Keratinocyte (primary cell): ENCODE measurements around the gene BFSP2. TPM values are rescaled to one million over a fixed set of nuclear protein-coding genes. Genes with fewer than 3 reads are reported as not detected.

Source experiments
- DNase-seq: peaks from one replicate; pipeline ENCODE4 v3.0.0-alpha.2; 2011; ENCODE audit warnings: low read depth, missing footprints, low spot score
- FAIRE-seq: peaks from 2 replicates; lab custom pipeline; 2011; peaks lifted over from hg19 to GRCh38; lab: Jason Lieb, UNC
- H2AFZ ChIP-seq: 2 replicates; pipeline ENCODE4 v1.6.0; 2012; ENCODE audit warnings: low read length, control low read depth, inconsistent platforms; ENCODE audit not compliant: control insufficient read depth
- H3K27ac ChIP-seq: 2 replicates; pipeline ENCODE4 v1.5.1; 2011; ENCODE audit warnings: low read length; ENCODE audit not compliant: control insufficient read depth, insufficient read depth
- H3K27me3 ChIP-seq: 3 replicates; pipeline ENCODE4 v1.6.0; 2011; ENCODE audit warnings: low read length; ENCODE audit not compliant: control insufficient read depth, insufficient read depth; ENCODE audit errors: extremely low read depth
- H3K36me3 ChIP-seq, 2 experiments: 2 replicates in 1 of 2; 3 replicates in 1 of 2; pipeline ENCODE4 v1.5.1; 2011; ENCODE audit warnings: low read length in 2 of 2, mild to moderate bottlenecking in 1 of 2; ENCODE audit not compliant: control insufficient read depth in 2 of 2, insufficient read depth in 2 of 2; ENCODE audit errors: extremely low read depth in 1 of 2
- H3K4me1 ChIP-seq: 3 replicates; pipeline ENCODE4 v1.5.1; 2011; ENCODE audit warnings: low read length; ENCODE audit not compliant: control insufficient read depth, insufficient read depth; ENCODE audit errors: extremely low read depth
- H3K4me2 ChIP-seq: 3 replicates; pipeline ENCODE4 v1.6.0; 2011; ENCODE audit warnings: low read depth, low read length; ENCODE audit not compliant: control insufficient read depth, insufficient read depth; ENCODE audit errors: extremely low read depth
- H3K4me3 ChIP-seq, 3 experiments: fragments of 200-600 bp in 1 of 3; sonication (generic) in 1 of 3; 2 replicates in 2 of 3; 3 replicates in 1 of 3; pipeline ENCODE4 v1.5.1; 2011 to 2016; ENCODE audit warnings: low read length in 3 of 3, mild to moderate bottlenecking in 3 of 3, control low read depth in 2 of 3, inconsistent platforms in 1 of 3, low read depth in 1 of 3, mixed read lengths in 1 of 3, mixed run types in 1 of 3, moderate library complexity in 1 of 3; ENCODE audit not compliant: control insufficient read depth in 2 of 3, insufficient read depth in 2 of 3; ENCODE audit errors: extremely low read depth in 1 of 3
- H3K79me2 ChIP-seq: 2 replicates; pipeline ENCODE4 v1.6.0; 2012; ENCODE audit warnings: low read length; ENCODE audit not compliant: control insufficient read depth, insufficient read depth
- H3K9ac ChIP-seq: 3 replicates; pipeline ENCODE4 v1.6.0; 2011; ENCODE audit warnings: low read length; ENCODE audit not compliant: control insufficient read depth, insufficient read depth; ENCODE audit errors: extremely low read depth
- H3K9me1 ChIP-seq: 3 replicates; pipeline ENCODE4 v1.6.0; 2011; ENCODE audit warnings: low read length; ENCODE audit not compliant: control insufficient read depth, insufficient read depth; ENCODE audit errors: extremely low read depth
- H3K9me3 ChIP-seq: 2 replicates; pipeline ENCODE4 v1.5.1; 2012; ENCODE audit warnings: low read depth, low read length; ENCODE audit not compliant: control insufficient read depth
- H4K20me1 ChIP-seq: 3 replicates; pipeline ENCODE4 v1.6.0; 2011; ENCODE audit warnings: low read length; ENCODE audit not compliant: control insufficient read depth, insufficient read depth; ENCODE audit errors: extremely low read depth
- EZH2 ChIP-seq: IDR thresholded peaks from one replicate; pipeline ENCODE4 v1.6.1; 2012; ENCODE audit warnings: inconsistent platforms, mild to moderate bottlenecking, low read length, moderate library complexity
- dilution Hi-C: fragments of 300-500 bp; cut with MboI; formaldehyde crosslinking; loops from one replicate; pipeline ENCODE4 v1.7.0; 2020; ENCODE audit warnings: low sequenced_read_pairs; ENCODE audit not compliant: extremely low pct_ligation_motif_present
- polyA plus RNA-seq, 5 experiments: library from polyadenylated mRNA; depleted of rRNA in 3 of 5; stranded (reverse) in 3 of 5; stranded (forward) in 1 of 5; unstranded in 1 of 5; fragments of >200 nt; gene quantifications; 1 replicate in 1 of 5; 2 replicates in 3 of 5; 3 replicates in 1 of 5; pipeline versions ENCODE4 v1.2.1 to v1.2.3, GENCODE V29; 2011 to 2012; ENCODE audit warnings: missing spikeins in 2 of 5, low read depth in 1 of 5, low replicate concordance in 1 of 5
- TF ChIP-seq, protein P1 (sequence below), 3 experiments: IDR thresholded peaks in 1 of 3; conservative IDR thresholded peaks in 1 of 3; optimal IDR thresholded peaks in 1 of 3; 2 replicates in 2 of 3; 3 replicates in 1 of 3; pipeline versions ENCODE3 to v1.5.1; 2011; ENCODE audit warnings: low read length in 3 of 3, mild to moderate bottlenecking in 3 of 3, moderate library complexity in 2 of 3, control low read depth in 1 of 3, inconsistent platforms in 1 of 3; ENCODE audit not compliant: insufficient read depth in 2 of 3; ENCODE audit errors: extremely low read depth in 1 of 3

Gene BFSP2
- polyA plus RNA-seq, 1 donor (not counting 4 experiments of a cell fraction or from before 2014, with no cell fraction given), result not detected

DNA sequence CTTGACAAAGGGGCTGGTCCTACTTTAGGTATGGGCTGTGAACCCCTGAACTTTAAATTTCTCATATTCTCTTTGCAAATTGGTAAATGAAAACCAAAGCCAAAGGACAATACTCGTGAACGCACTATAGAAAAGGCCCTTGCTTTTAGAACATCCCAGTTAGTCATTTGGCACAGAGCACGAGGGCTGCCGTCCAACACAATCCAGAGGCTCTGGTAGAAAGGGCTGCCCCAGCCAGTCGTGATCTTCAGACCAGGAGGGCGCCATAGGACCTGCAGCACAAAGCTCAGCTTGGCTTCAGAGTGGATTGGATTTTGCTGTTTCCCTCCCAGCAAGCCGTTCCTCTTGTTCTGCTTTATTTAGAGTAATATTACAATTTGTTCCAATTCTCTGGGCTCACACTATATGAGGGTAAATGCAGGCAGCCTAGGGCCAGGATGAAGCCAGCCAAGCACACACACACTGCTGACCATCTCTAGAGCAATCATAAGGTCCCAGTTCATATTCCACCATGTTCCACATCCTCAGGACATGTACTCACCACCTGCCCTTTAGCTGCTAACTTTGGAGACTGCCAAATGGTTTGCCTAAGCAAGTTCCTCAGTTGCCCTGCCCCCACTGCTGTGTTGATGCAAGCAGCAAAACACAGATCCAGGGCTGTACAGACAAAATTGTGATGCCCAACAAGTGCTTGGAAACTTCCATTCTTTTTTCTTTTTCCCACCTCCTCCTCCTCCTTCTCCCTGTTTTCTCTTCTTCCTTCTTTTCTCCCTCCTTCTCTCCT, 6.0 kb upstream of the BFSP2 start:
- Histone ChIP-seq H3K4me2 (no peak overlapping the region), H2AFZ (no peak overlapping the region), H3K9me1 (no peaks in the 10 kb centered on the region), H3K27ac (no peak overlapping the region), H4K20me1 (no peaks in the 10 kb centered on the region), H3K9me3 (no peaks in the 10 kb centered on the region), H3K4me1 (no peaks in the 10 kb centered on the region), H3K36me3 (no peaks in the 10 kb centered on the region), H3K79me2 (no peaks in the 10 kb centered on the region), H3K27me3 (no peaks in the 10 kb centered on the region), H3K4me3 (no peak overlapping the region), H3K9ac (no peak overlapping the region)
- DNase-seq (no peak), FAIRE-seq (no peak)
- TF ChIP-seq, protein P1, sequence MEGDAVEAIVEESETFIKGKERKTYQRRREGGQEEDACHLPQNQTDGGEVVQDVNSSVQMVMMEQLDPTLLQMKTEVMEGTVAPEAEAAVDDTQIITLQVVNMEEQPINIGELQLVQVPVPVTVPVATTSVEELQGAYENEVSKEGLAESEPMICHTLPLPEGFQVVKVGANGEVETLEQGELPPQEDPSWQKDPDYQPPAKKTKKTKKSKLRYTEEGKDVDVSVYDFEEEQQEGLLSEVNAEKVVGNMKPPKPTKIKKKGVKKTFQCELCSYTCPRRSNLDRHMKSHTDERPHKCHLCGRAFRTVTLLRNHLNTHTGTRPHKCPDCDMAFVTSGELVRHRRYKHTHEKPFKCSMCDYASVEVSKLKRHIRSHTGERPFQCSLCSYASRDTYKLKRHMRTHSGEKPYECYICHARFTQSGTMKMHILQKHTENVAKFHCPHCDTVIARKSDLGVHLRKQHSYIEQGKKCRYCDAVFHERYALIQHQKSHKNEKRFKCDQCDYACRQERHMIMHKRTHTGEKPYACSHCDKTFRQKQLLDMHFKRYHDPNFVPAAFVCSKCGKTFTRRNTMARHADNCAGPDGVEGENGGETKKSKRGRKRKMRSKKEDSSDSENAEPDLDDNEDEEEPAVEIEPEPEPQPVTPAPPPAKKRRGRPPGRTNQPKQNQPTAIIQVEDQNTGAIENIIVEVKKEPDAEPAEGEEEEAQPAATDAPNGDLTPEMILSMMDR (optimal IDR thresholded peaks at IDR 0.05 in 1 of 3, IDR thresholded peaks at IDR 0.05 in 1 of 3, conservative IDR thresholded peaks at IDR 0.05 in 1 of 3; ENCODE audit: extremely low read depth in 1 of 3, insufficient read depth in 2 of 3, low read length in 3 of 3), result no peak
- no peak for TF ChIP-seq EZH2
- dilution Hi-C loops, result no loop called here

DNA sequence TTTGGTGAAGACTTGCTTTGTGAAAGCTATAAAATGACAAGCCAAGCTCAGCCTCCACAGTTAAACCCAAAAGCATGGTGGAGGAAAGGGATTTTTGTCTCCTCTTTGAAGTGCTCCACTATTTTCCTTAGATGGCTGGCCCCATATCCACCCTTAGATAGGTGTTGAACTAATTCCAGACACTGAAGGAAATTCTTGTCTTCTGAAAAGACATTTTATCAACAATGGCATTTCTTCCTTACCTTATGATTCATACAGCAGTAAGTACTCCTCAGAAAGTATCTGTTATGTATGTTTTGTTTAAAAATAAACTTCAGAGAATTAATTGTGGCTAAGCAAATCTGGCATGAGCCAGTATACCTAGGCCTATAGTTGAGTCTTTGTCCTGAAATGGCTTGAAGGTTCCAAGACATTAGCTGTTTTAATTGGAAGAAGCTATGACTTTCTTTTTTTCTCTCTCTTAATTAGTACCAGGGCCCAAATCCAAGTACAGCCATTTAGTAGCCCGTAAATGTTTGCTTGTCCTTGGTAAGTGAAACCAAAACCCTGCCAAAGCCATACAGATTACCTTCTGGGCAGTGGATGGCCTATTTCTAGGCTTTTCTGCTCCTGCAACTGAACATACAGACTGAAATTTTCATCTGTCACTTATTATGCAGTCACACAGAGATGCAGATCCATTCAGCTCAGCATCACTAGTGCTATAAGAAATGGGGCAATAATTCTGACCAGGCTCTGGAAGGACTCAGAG, 5.1 kb upstream of the BFSP2 start:
- Histone ChIP-seq H3K9me3 (no peaks in the 10 kb centered on the region), H3K27ac (no peak overlapping the region), H3K27me3 (no peaks in the 10 kb centered on the region), H2AFZ (no peak overlapping the region), H3K79me2 (no peaks in the 10 kb centered on the region), H3K4me1 (no peaks in the 10 kb centered on the region), H3K4me3 (no peak overlapping the region), H3K4me2 (no peak overlapping the region), H3K36me3 (no peaks in the 10 kb centered on the region), H4K20me1 (no peaks in the 10 kb centered on the region), H3K9me1 (no peaks in the 10 kb centered on the region), H3K9ac (no peak overlapping the region)
- dilution Hi-C loops, result no loop called here
- DNase-seq (no peak), FAIRE-seq (no peak)
- TF ChIP-seq, protein P1 (optimal IDR thresholded peaks at IDR 0.05 in 1 of 3, IDR thresholded peaks at IDR 0.05 in 1 of 3, conservative IDR thresholded peaks at IDR 0.05 in 1 of 3; ENCODE audit: extremely low read depth in 1 of 3, insufficient read depth in 2 of 3, low read length in 3 of 3), result no peak
- TF ChIP-seq EZH2, result no peak
